Suprapubic skin (tissue), 4 donors: Measurements from ENCODE around the gene RNF39. TPM values are rescaled to one million over a fixed set of nuclear protein-coding genes. Genes with fewer than 3 reads are reported as not detected.

Experiments used
- DNase-seq, 2 donors: peaks; one replicate each; pipeline ENCODE4 v3.0.0-alpha.2; 2019; ENCODE audit warnings: low spot score in 2 of 2
- H3K27ac ChIP-seq: fragments of 200-600 bp; sonication (generic); one replicate; pipeline ENCODE4 v1.5.1; 2019
- H3K27me3 ChIP-seq: fragments of 200-600 bp; sonication (generic); one replicate; pipeline ENCODE4 v1.5.1; 2019
- H3K36me3 ChIP-seq: fragments of 200-600 bp; sonication (generic); one replicate; pipeline ENCODE4 v1.5.1; 2019
- H3K4me1 ChIP-seq: fragments of 200-600 bp; sonication (generic); one replicate; pipeline ENCODE4 v1.5.1; 2019
- H3K4me3 ChIP-seq: fragments of 200-600 bp; sonication (generic); one replicate; pipeline ENCODE4 v1.5.1; 2019; ENCODE audit warnings: mild to moderate bottlenecking
- H3K9me3 ChIP-seq: fragments of 200-600 bp; sonication (generic); one replicate; pipeline ENCODE4 v1.5.1; 2019
- EP300 ChIP-seq: sonication (generic); formaldehyde crosslinking; IDR thresholded peaks from one replicate; pipeline ENCODE4 v1.6.1; 2017; ENCODE audit warnings: antibody characterized with exemption
- POLR2A ChIP-seq, 2 donors: fragments of 450-650 bp; IDR thresholded peaks; one replicate each; pipeline ENCODE4 v1.6.1; 2017; ENCODE audit warnings: antibody characterized with exemption in 2 of 2, mild to moderate bottlenecking in 2 of 2, moderate library complexity in 2 of 2
- POLR2AphosphoS5 ChIP-seq, 3 donors: sonication (generic); formaldehyde crosslinking; IDR thresholded peaks; one replicate each; pipeline ENCODE4 v1.6.1; 2017; ENCODE audit warnings: antibody characterized with exemption in 3 of 3
- WGBS: methylation state at CpG from one replicate; pipeline ENCODE4 v1.1.5; 2018; 5-methylcytosine and 5-hydroxymethylcytosine counted together
- total RNA-seq, 4 donors: library from RNA; depleted of rRNA; stranded (reverse); fragments of >200 nt; gene quantifications; one replicate each; pipeline ENCODE4 v1.1.0, GENCODE V29; 2016
- TF ChIP-seq, protein P1 (sequence below), 2 donors: fragments of 200-600 bp in 1 of 2; fragments of 450-650 bp in 1 of 2; sonication (generic) in 1 of 2; IDR thresholded peaks; one replicate each; pipeline ENCODE4 v1.5.1; 2016 to 2019; ENCODE audit warnings: antibody characterized with exemption in 2 of 2, mild to moderate bottlenecking in 1 of 2, moderate library complexity in 1 of 2

The RNF39 gene
- total RNA-seq, 4 donors from 2014 or later, result 29.1 to 73.1 (median 44.6) TPM

DNA sequence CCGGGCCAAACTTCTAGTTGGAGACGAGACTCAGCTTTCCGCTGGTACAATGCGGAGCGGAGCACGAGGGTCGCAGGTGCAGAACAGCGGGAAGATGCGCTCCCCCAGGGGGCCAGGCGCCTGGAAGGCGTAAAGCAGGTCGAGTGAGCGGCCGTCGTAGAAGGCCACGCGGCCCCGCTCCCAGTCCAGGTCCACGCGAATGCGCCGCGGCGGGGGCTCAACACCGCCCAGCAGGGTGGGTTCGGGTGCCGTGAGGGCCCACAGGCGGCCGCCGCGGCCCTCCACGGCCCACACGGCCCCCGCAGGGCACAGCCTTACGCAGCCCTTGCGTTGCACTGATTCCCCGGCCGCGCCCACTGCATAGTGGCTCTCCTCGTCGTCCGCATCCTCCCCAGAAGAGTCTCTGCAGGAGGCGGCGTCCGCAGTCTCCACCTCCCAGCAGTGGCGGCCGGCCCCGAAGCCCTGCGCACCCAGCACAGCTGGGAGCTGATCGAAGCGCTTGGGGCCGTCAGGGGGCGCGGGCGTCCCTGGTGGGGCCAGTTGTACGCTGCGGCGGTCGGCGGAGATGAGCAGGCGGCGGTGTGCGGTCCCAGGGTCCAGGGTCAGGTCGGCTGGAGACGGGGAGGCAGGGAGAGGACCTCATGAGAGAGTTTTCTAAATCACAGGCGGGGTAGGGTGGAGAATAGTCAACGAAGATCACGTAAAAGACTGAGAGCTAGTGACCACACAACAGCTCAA, 4.3 kb downstream of the RNF39 start:
- Histone ChIP-seq H3K27me3 (peaks cover 33% of the 10 kb centered on the region), H3K36me3 (peaks cover 29% of the 10 kb centered on the region), H3K4me3 (peak overlapping the region; percentile 13), H3K27ac (no peak overlapping the region), H3K4me1 (peaks cover 53% of the 10 kb centered on the region), H3K9me3 (no peaks in the 10 kb centered on the region)
- TF ChIP-seq EP300 (no peak), POLR2AphosphoS5 (IDR thresholded peaks at IDR 0.05) (no peak), POLR2A (IDR thresholded peaks at IDR 0.05) (no peak)
- TF ChIP-seq, protein P1, sequence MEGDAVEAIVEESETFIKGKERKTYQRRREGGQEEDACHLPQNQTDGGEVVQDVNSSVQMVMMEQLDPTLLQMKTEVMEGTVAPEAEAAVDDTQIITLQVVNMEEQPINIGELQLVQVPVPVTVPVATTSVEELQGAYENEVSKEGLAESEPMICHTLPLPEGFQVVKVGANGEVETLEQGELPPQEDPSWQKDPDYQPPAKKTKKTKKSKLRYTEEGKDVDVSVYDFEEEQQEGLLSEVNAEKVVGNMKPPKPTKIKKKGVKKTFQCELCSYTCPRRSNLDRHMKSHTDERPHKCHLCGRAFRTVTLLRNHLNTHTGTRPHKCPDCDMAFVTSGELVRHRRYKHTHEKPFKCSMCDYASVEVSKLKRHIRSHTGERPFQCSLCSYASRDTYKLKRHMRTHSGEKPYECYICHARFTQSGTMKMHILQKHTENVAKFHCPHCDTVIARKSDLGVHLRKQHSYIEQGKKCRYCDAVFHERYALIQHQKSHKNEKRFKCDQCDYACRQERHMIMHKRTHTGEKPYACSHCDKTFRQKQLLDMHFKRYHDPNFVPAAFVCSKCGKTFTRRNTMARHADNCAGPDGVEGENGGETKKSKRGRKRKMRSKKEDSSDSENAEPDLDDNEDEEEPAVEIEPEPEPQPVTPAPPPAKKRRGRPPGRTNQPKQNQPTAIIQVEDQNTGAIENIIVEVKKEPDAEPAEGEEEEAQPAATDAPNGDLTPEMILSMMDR (IDR thresholded peaks at IDR 0.05), result no peak
- DNase-seq, result no peak
- WGBS, result 58% methylated on average over 53 of the region's 68 CpGs

DNA sequence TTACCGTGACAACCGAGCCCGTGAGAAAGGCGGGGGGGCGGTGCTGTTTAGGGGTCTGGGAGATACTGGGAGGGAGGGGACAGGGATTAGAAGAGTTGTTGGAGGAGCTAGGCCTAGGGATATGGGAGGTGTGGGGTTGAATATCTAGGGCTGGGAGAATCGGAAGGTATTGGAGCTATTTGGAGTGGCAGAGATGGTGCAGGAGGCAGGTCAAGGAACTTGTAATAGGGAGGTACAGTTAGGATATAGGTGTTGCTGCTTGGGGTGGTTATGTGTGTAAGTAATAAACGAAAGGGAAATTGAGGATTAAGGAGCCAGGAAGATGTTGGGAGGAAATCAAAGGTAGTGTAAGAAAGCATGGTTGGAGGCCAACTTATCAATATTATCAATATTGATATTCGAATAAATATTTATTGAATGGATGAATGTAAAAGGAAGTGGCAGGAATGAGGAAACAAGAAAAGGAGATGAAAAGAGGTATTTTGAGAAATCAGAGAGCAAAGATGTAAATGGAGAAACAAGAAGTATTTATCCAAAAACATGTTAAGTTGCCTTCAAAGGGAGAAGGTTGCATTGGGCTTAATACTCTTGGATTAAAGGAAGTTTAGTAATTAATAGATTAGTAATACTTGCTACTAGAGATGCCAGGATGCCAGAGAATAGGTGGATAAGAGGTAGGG, 8.0 kb downstream of the RNF39 start:
- peaks cover 36% of the 10 kb centered on the region for H3K4me1 ChIP-seq
- peaks cover 2% of the 10 kb centered on the region for H3K27me3 ChIP-seq
- no peak for TF ChIP-seq POLR2AphosphoS5 (IDR thresholded peaks at IDR 0.05)
- no peak for TF ChIP-seq EP300
- TF ChIP-seq, protein P1 (IDR thresholded peaks at IDR 0.05), result no peak
- no peak for TF ChIP-seq POLR2A (IDR thresholded peaks at IDR 0.05)
- peak overlapping the region; percentile 81 for H3K27ac ChIP-seq
- 9% methylated on average over 8 of the region's 8 CpGs for WGBS
- DNase-seq, result no peak
- no peaks in the 10 kb centered on the region for H3K9me3 ChIP-seq
- H3K36me3 ChIP-seq, result peaks cover 29% of the 10 kb centered on the region
- H3K4me3 ChIP-seq, result peak overlapping the region; percentile 55

DNA sequence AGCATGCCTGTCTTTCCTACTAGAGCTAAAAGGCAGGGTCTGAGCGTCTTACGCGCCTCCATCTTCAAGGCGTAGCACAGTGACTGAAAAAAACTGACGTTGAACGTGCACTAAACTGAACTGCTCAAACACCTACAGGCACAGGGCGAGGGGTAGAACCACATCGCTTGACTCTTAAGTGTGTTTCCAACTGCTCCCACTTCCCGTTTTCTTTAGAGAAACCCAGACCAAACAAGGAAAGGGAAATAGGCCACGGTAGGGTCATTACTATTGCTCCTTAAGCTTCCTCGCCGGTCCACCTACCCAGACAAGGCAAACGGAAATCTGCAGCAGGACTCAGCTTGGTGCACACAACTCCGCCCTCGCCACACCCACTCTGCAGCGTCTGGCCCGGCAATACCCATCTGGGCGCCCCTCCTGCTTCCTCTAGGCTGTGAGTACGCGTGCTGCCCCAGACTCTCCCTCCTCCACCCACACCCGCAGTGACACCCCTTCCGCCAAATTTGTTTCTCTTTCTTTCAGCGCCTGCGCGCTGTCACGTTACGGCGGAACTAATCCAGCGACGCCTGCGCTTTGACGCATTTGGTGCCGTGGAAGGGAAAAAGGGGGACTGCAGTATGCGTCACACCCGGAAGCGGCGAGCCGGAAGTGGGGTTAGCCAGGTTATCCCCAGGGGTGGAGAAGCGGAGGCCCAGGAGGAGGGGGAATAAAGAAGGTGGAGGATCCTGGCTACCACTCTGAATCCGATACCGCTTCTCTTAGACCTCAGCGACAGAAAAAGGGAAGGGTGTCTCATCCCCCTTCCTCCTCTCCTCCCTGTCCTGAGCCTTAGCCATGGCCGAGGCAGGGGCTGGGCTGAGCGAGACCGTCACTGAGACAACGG, 8.8 kb downstream of the RNF39 start, which contains the start of gene PPP1R11:
PPP1R11 (plus strand) TSS at position 622 of the 883 bp plus-strand sequence; CDS start at position 835, 213 bp downstream.
- 0% methylated on average over 46 of the region's 46 CpGs for WGBS
- peaks cover 40% of the 10 kb centered on the region for H3K4me1 ChIP-seq
- peak within 1 kb of the TSS; percentile 81 for H3K27ac ChIP-seq

DNA sequence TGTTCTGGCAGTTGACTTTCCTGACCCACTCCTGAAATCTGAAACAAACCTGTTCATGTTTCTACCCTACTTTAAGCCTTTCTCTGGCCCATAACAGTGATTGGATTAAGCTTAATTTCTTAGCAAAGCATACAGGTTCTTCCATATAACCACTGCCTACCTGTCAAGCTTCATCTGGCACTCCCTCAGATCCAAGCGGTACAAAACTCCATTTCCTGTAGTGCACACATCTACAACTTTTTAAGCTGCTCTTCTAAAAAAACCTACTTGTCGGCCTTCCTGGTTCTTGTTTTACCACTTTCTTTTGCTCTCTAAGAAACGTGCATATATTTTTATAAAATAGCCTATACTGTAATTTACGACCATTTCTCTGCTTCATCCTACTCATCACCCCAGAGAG, 9.5 kb downstream of the RNF39 start:
- peak overlapping the region; percentile 81 for H3K27ac ChIP-seq
- H3K4me3 ChIP-seq, result peak overlapping the region; percentile 55
- TF ChIP-seq, protein P1 (IDR thresholded peaks at IDR 0.05), result no peak
- TF ChIP-seq POLR2A (IDR thresholded peaks at IDR 0.05), result no peak
- no peak for TF ChIP-seq POLR2AphosphoS5 (IDR thresholded peaks at IDR 0.05)
- TF ChIP-seq EP300, result no peak
- no peak for DNase-seq
- no peaks in the 10 kb centered on the region for H3K27me3 ChIP-seq
- H3K4me1 ChIP-seq, result peaks cover 35% of the 10 kb centered on the region
- H3K9me3 ChIP-seq, result no peaks in the 10 kb centered on the region
- WGBS, result 11% methylated on average over 4 of the region's 4 CpGs
- peaks cover 25% of the 10 kb centered on the region for H3K36me3 ChIP-seq

More for the DNA sequence above, 8.8 kb downstream of the RNF39 start, which contains the start of gene PPP1R11:
- no peaks in the 10 kb centered on the region for H3K27me3 ChIP-seq
- peak within 1 kb of the TSS; percentile 55 for H3K4me3 ChIP-seq
- H3K9me3 ChIP-seq, result no peaks in the 10 kb centered on the region
- H3K36me3 ChIP-seq, result peaks cover 29% of the 10 kb centered on the region
- no peak for TF ChIP-seq EP300
- peak in 1 of 2 donors; percentile 66 for TF ChIP-seq POLR2A (IDR thresholded peaks at IDR 0.05)
- TF ChIP-seq, protein P1 (IDR thresholded peaks at IDR 0.05), result no peak
- TF ChIP-seq POLR2AphosphoS5 (IDR thresholded peaks at IDR 0.05), result peak; percentile 57 to 75 (median 58)
- DNase-seq, result peak; percentile 98 to 99
